RWPE1 (cell line): Measurements from ENCODE around the gene OR13H1.
"Not testable (repeated sequence)": the region's sequence is repeated elsewhere in the genome, so short reads cannot be mapped to it uniquely, and the experiment has no call there.

Experiments used
- CTCF ChIA-PET: fragments of 350-600 bp; sonication (Branson Sonifier 250); formaldehyde crosslinking; extraction: SDS; loops from one replicate; lab custom pipeline; 2021; lab: Yijun Ruan, JAX
- POLR2A ChIA-PET: fragments of 400-600 bp; formaldehyde crosslinking; extraction: SDS; loops from one replicate; lab custom pipeline; 2020; ENCODE audit warnings: antibody characterized with exemption; ENCODE audit not compliant: low non-redundant PET; lab: Yijun Ruan, JAX
- DNase-seq: peaks from one replicate; pipeline ENCODE4 v3.0.0; 2012; ENCODE audit warnings: low spot score
- H3K27ac ChIP-seq: fragments of 450-650 bp; 2 replicates; pipeline ENCODE4 v1.5.1; 2017
- CTCF ChIP-seq: fragments of 450-650 bp; conservative IDR thresholded peaks from 2 replicates; pipeline ENCODE4 v1.5.1; 2017; ENCODE audit warnings: low read depth, mild to moderate bottlenecking

Gene OR13H1

GRCh38 chrX:131543774-131544173 is at the start of gene OR13H1:
TSS of gene OR13H1 (plus strand) at chrX:131544074. CDS start at chrX:131544074, 0 bp downstream.
- no peak for TF ChIP-seq CTCF
- DNase-seq = no peak
- no peak within 1 kb of the TSS for H3K27ac ChIP-seq
- POLR2A ChIA-PET = no interaction called here
- CTCF ChIA-PET = interaction anchor here (0.8 kb wide), 1 partner anchor 45 kb away, joined by 3 read pairs; no protein-coding TSS in a partner anchor

GRCh38 chrX:131501556-131501955 is 42.3 kb upstream of the OR13H1 start:
- CTCF ChIA-PET, POLR2A ChIA-PET, H3K27ac ChIP-seq, DNase-seq: not testable (repeated sequence)

GRCh38 chrX:131513159-131513914 is 30.5 kb upstream of the OR13H1 start:
- ChIA-PET CTCF (no interaction called here), POLR2A (no interaction called here)
- no peak for TF ChIP-seq CTCF

GRCh38 chrX:131521824-131522223 is 22.1 kb upstream of the OR13H1 start:
- POLR2A ChIA-PET = no interaction called here
- CTCF ChIA-PET = no interaction called here

More at GRCh38 chrX:131513159-131513914, 30.5 kb upstream of the OR13H1 start:
- no peak overlapping the region for H3K27ac ChIP-seq
- DNase-seq = no peak

GRCh38 chrX:131544218-131544617 is 344 bp downstream of the OR13H1 start:
- no peak overlapping the region for H3K27ac ChIP-seq
- DNase-seq = no peak
- ChIA-PET POLR2A (no interaction called here), CTCF (interaction anchor here (0.8 kb wide), 1 partner anchor 45 kb away, joined by 3 read pairs; no protein-coding TSS in a partner anchor)
- no peak for TF ChIP-seq CTCF

More at GRCh38 chrX:131521824-131522223, 22.1 kb upstream of the OR13H1 start:
- no peak for DNase-seq
- no peak overlapping the region for H3K27ac ChIP-seq
- no peak for TF ChIP-seq CTCF

- no peak for DNase-seq
- H3K27ac ChIP-seq = no peak overlapping the region
- ChIA-PET CTCF (no interaction called here), POLR2A (no interaction called here)
- TF ChIP-seq CTCF = no peak
Observed at GRCh38 chrX:131549011-131549410, 5.1 kb downstream of the OR13H1 start.

- CTCF ChIA-PET, DNase-seq, POLR2A ChIA-PET, H3K27ac ChIP-seq: not testable (repeated sequence)
Observed at GRCh38 chrX:131552453-131552852, 8.6 kb downstream of the OR13H1 start.
